Activated T-cell treated with anti-CD3 and anti-CD28 coated beads for 48 hours (primary cell): Measurements from ENCODE around the gene VSNL1.
"Not testable (repeated sequence)": the region's sequence is repeated elsewhere in the genome, so short reads cannot be mapped to it uniquely, and the experiment has no call there.

ENCODE experiments used
- DNase-seq: peaks from one replicate; pipeline ENCODE4 v3.0.0-alpha.2; 2020; ENCODE audit warnings: low read depth

Gene VSNL1

GRCh38 chr2:17542471-17542870 is 2.0 kb downstream of the VSNL1 start:
- DNase-seq, result no peak

GRCh38 chr2:17543131-17543660 is 2.7 kb downstream of the VSNL1 start:
- DNase-seq, result no peak

GRCh38 chr2:17543848-17544247 is 3.4 kb downstream of the VSNL1 start:
- DNase-seq, result no peak

DNA sequence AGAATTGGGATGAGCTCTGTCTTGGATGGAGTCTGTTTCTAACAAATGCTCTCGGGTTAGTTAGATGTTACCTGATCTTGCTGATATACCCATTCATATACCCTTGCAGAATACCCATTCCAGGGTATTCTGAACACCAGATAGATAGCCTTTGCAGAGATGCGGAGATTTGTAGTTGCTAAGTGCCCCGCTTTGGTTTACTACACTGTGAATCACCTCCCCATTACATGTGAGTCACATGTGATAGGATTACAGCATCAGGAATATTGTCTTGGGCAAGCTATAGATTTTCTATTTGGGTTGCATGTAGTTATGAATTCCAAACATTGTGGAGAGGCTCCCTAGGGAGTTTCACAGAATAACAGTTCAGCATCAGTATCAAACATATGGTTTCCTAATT is 3.8 kb downstream of the VSNL1 start:
- no peak for DNase-seq

DNA sequence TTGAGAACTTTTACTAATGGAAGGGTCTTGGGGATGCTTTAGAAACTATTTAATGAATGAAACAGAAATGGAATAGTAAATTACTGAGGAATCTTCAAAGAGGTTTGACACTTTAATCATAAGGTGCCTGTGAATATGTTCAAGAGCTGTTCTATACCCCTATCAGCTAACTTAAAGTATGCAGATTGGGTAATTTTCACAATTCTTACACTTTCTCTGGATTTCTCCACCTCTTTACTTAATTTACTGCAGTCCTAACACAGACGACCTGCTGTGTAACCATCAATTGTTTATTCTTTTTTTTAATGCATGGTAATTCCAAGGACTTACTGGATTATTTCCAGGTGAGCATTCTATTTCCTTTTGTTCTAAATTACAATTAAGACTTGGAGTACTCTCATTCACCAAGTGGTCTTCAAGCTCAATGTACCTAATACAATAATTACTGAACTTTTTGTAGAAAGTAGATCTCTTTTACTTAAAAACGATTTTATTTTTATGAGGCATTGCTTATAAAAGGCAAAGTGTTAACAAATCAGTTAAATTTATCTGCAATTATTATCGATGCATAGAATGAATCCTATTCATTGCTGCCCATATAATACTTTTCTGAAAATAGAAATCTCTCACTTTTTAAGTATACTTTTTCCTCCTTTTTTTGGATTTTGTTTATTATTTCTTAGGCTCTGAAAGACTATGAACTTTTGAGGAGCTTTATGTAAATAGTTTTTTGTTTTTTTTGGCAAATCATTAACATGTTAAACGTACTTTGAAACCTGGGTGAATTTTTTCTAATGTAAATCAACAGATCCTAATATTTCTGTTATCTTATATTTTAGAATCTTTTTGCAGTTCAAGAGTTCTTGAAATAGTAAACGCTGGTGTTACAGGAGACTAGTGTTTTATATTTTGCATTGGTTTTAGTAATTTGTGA is 5.5 kb downstream of the VSNL1 start:
- DNase-seq, result no peak

- DNase-seq, result no peak
Measured at GRCh38 chr2:17547237-17547636, 6.7 kb downstream of the VSNL1 start.

DNA sequence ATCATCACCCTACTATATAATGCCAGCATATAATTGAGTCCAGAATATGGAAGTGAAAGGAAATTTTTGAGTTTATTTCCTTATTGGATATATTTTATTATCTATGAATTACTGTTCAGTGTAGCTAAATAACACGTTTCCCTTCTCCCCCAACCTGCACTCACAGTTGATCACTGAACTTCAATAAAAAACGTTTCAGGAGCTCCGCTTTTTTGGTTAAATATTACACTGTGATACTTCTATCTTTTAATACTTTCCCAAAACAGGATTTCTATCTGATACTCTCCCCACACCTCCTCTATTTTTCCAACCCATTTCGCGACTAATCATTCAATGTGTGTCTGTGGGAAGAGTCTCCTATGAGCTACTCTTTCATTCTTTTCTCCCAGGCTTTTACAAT is 7.2 kb downstream of the VSNL1 start:
- no peak for DNase-seq

GRCh38 chr2:17550907-17551306 is 10.4 kb downstream of the VSNL1 start:
- no peak for DNase-seq

GRCh38 chr2:17555150-17555549 is 14.7 kb downstream of the VSNL1 start:
- no peak for DNase-seq

DNA sequence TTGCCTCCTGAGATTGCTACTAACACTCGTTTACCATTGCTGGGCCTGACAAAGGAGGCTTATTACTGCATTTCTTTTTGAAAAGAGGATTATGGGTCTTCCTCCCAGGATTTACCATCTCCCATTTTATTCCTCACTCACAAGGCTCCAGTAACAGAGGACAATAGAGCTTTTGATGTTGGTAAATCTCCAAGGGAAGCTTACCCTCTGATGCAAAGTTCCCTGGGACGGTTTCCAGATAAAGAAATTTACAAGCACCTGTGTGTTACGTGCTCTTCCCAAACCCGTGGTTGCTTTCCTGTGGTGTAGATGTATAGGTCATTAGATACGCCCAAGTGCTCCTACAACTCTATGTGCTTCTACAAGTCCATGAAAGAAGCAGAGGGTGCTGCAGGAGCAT is 17.1 kb downstream of the VSNL1 start:
- no peak for DNase-seq

DNA sequence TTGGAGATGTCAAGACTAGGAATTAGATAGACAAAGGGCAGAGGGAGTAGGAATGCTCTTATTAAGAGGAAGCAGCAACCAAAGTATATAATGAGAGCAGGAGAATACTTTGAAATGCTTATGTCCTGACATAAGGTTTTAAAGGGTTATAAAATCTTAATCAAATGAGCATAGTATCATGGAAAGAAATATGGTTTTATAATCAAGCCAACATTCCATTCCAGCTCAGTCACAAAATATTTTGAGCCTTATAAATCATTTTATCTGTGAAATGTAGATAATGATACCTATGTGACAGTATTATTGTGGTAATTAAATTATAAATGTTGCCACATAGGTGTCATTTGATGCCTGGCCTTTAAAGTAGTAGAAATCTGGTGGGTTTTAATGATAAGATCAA is 17.6 kb downstream of the VSNL1 start:
- no peak for DNase-seq

- no peak for DNase-seq
Measured at GRCh38 chr2:17558878-17559277, 18.4 kb downstream of the VSNL1 start.

- not testable (repeated sequence) for DNase-seq
Measured at GRCh38 chr2:17565726-17566125, 25.2 kb downstream of the VSNL1 start.

DNA sequence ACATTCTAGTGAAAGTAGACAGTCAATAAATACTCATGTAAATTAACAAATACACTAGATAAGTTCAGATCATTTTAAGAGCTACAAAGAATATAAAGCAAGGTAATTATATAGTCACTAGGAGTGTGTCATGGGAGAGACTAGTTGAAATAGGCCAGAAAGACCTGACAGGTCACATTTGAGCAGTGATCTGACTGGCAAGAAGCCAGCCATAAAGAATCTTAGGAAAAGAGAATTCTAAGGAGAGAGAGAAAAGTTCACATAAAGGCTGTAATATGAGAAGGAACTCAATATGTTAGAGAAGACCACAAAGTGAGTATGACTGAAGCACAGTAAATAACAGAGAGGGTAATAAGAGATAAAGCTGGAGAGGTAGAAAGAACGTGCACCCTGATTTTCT is 31.2 kb downstream of the VSNL1 start:
- DNase-seq, result no peak

DNA sequence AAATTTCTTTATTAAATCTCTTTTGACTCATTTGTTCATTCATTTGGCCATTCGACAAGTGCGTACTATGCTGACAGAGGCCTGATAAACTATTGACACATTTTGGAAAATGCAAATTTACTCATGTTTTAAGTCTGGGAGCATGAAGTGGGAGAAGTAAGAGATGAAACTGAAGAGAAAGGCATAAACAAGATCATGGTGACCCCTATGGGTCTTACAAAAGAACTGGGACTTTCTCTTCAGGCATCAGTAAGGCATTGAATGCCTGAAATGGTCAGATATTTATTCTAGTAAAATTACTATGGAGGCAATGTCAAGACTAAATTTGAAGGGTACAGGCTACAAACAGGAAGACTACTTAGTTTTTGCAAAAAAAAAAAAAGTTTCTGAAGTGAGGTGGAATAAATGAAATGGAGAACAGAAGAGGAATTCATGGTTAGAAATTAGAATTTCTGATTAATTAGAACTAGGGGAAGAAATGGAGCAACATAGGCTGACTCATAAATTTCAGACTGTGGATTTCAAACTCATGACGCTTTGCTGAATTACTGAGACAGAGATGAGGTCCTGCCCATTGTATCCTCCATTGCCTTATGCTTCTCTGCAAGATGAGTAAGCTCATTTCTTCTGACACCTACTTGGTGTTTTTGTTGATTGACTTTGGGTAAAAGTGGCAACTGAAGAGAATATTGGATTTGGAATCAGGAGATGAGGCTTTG is 32.7 kb downstream of the VSNL1 start:
- DNase-seq, result no peak

DNA sequence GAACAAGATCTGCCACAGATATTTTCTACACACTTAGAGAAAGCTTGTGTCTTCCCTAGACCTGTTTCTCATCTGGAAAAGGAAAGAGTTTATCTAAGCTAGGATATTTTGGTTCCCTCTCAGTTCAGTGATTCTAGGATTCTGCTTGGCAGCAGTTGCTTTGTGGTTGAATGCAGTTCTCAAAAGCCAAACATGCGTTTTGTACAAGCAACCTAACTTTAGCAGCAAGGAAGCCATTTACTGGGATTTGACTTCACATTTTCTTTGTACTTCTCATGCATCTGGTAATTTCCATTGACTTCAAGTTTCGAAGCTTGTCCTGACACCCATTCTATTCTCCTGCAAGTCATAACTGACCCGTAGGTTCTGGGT is 33.3 kb downstream of the VSNL1 start:
- DNase-seq, result no peak

DNA sequence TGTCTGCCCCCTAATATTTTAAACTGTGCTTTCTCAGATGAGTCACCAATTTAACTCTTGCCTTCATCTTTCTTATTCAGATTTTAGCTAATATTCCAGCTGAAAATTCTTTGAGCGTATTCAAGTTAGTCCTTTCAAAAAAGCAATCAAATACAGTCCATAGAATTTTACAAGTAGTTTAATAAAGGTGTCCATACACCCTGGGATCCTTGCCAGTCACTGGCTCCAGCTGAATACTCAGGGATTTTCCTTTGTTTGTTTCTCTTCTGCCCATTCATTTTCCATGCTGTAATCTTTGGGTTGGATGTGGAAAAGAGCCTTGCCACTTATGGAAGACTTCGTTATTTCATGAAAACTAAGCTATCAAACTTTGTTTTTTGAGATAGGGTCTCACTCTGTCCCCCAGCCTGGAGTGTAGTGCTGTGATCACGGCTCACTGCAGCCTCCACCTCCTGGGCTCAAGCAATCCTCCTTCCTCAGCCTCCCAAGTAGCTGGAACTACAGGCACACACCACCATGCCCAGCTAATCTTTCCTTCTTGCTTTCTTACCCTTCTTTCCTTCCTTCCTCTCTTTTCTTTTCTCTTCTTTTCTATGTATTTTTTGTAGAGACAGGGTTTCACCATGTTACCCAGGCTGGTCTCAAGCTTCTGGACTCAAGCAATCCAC is 34.0 kb downstream of the VSNL1 start:
- DNase-seq, result no peak

DNA sequence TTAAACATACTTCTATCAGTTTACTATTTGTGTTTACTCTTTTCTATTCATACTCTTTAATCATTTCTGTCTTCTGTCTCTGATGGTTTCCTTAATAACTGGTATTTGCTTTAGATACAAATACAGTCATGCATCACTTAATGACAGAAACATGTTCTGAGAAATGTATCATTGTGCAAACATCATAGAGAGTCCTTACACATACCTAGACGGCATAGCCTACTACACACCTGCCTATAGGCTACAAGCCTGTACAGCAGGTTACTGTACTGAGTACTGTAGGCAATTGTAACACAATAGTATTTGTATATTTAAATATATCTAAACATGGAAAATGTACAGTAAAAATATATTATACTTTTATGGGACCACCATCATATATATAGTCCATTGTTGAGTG is 36.3 kb downstream of the VSNL1 start:
- no peak for DNase-seq

- no peak for DNase-seq
Measured at GRCh38 chr2:17578466-17578928, 38.0 kb downstream of the VSNL1 start.

DNA sequence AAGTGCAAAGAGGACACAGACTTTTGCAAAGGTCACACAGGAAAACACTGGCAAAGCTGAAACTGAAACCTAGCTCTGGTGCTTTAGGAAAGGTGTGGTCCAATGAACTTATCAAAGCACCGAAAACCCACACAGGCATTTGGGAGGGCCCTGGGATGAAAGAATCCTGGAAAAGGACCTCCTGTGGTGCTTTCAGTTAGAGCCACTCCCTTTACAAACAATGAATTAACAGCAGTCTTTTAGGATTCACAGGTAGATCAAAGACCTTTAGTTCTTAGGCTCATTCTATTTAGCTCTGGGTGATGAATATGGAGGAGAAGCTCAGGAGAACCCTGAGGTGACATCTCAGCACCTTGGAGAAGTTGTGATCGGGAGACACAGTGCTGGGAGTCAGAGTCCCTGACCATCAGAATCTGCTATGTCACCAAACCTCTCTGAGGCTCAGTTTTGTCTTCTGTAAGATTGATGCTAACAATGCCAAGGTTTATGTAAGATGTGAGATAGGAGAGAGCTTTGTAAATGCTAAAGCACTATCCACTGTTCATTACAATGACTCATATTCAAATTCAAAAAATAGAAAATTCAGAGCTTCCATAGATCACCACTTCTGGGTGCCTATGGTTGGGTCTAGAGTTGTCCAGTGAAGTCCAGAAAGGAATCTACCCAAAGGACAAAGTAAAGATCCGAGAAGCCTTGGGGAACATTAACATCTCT is 39.3 kb downstream of the VSNL1 start:
- no peak for DNase-seq

DNA sequence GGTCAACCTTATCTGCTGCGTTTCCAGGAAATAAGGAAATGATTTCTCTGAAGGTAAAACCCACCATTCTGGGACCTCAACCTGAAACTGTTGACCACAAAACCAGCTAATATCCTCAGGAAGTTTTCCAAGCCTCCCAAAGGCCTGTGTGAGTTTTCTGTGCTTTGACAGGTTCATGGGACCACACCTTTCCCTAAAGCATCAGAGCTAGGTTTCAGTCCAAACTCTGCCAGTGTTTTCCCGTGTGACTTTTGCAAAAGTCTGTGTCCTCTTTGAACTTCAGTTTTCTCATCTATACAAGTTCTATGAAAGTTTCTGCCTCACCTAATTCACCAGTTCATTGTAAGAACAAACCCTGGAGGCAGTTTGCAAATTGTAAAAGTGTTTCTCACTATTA is 39.8 kb downstream of the VSNL1 start:
- no peak for DNase-seq

DNA sequence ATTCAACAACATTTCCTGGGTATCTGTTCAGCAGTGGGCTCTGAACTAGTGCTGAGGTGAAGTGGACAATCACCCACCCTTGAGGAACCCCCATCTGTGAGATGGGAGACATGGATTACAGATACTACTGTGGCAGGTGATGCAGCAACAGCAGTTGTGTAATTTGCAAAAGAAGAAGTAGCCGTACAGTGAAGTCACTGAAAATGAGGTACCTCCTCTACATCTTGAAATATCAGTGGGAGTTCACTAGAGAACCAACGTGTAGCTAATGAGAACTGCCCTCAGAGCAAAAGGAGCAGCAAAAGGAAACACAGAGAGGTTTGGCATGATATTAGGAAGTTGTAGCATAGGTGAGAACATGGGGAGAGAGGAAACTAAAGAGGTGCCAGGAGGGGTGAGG is 41.3 kb downstream of the VSNL1 start:
- no peak for DNase-seq
